ENCODE results near the gene POLR3G. TPM values are rescaled to one million over a fixed set of nuclear protein-coding genes. Genes with fewer than 3 reads are reported as not detected.

The POLR3G gene
- total and polyA plus RNA-seq, 8 donors = 0.53 to 1.3 (median 0.84) TPM

GRCh38 chr5:90545511-90545910 lies 70.8 kb downstream of the POLR3G start:
- Histone ChIP-seq H3K9me3 (no peaks in the 10 kb centered on the region), H3K4me3 (no peak overlapping the region), H3K27me3 (peaks cover 0 to 3% (median 0%) of the 10 kb centered on the region in 4 donors), H3K27ac (no peak overlapping the region), H3K4me1 (peaks cover 0 to 9% (median 4%) of the 10 kb centered on the region in 3 donors), H3K36me3 (no peaks in the 10 kb centered on the region)
- no peak for TF ChIP-seq CTCF (IDR thresholded peaks at IDR 0.05)
- ATAC-seq (no peak), FAIRE-seq (no peak), DNase-seq (no peak)
- 55 to 63% methylated on average over 2 of the region's 2 CpGs for WGBS, 2 donors
- intact Hi-C loops (cut with DNase I) = no loop called here

GRCh38 chr5:90546216-90546837 lies 71.7 kb downstream of the POLR3G start:
- ATAC-seq (no peak), DNase-seq (no peak), FAIRE-seq (no peak)
- WGBS, 2 donors = 75 to 84% methylated on average over 4 of the region's 4 CpGs
- no peak for TF ChIP-seq CTCF (IDR thresholded peaks at IDR 0.05)
- Histone ChIP-seq H3K9me3 (no peaks in the 10 kb centered on the region), H3K27me3 (peaks cover 0 to 3% (median 0%) of the 10 kb centered on the region in 4 donors), H3K4me3 (no peak overlapping the region), H3K4me1 (peaks cover 0 to 9% (median 4%) of the 10 kb centered on the region in 3 donors), H3K36me3 (no peaks in the 10 kb centered on the region), H3K27ac (no peak overlapping the region)
- intact Hi-C loops (cut with DNase I) = no loop called here

GRCh38 chr5:90547072-90547536 lies 72.4 kb downstream of the POLR3G start:
- no peak for FAIRE-seq
- intact Hi-C loops (cut with DNase I) = no loop called here
- WGBS, 2 donors = 57 to 81% methylated on average over 1 of the region's 1 CpG
- TF ChIP-seq CTCF (IDR thresholded peaks at IDR 0.05) = no peak
- H3K27ac ChIP-seq = no peak overlapping the region
- no peak for DNase-seq
- no peak overlapping the region for H3K4me3 ChIP-seq
- no peak for ATAC-seq
- H3K36me3 ChIP-seq = no peaks in the 10 kb centered on the region
- peaks cover 0 to 3% (median 0%) of the 10 kb centered on the region in 4 donors for H3K27me3 ChIP-seq
- H3K4me1 ChIP-seq = peaks cover 0 to 9% (median 4%) of the 10 kb centered on the region in 3 donors
- H3K9me3 ChIP-seq = no peaks in the 10 kb centered on the region

- 11 to 12% methylated on average over 5 of the region's 5 CpGs for WGBS, 2 donors
- Histone ChIP-seq H3K27ac (no peak overlapping the region), H3K4me3 (no peak overlapping the region), H3K4me1 (peaks cover 0 to 9% (median 4%) of the 10 kb centered on the region in 3 donors), H3K9me3 (no peaks in the 10 kb centered on the region), H3K27me3 (peaks cover 0 to 3% (median 0%) of the 10 kb centered on the region in 4 donors), H3K36me3 (no peaks in the 10 kb centered on the region)
- FAIRE-seq = peak; percentile 67
- intact Hi-C loops (cut with DNase I) = no loop called here
- no peak for TF ChIP-seq CTCF (IDR thresholded peaks at IDR 0.05)
- peak; percentile 47 to 69 (median 60) for DNase-seq
- ATAC-seq = peak; percentile 96 to 99 (median 99)
Observed at GRCh38 chr5:90548069-90548593, 73.5 kb downstream of the POLR3G start.

- no peaks in the 10 kb centered on the region for H3K9me3 ChIP-seq
- peaks cover 0 to 3% (median 0%) of the 10 kb centered on the region in 4 donors for H3K27me3 ChIP-seq
- FAIRE-seq = peak; percentile 9
- TF ChIP-seq CTCF (IDR thresholded peaks at IDR 0.05) = no peak
- no peak overlapping the region for H3K4me3 ChIP-seq
- no peak overlapping the region for H3K27ac ChIP-seq
- no peak for ATAC-seq
- H3K4me1 ChIP-seq = peaks cover 0 to 9% (median 4%) of the 10 kb centered on the region in 3 donors
- H3K36me3 ChIP-seq = no peaks in the 10 kb centered on the region
- intact Hi-C loops (cut with DNase I) = no loop called here
- no peak for DNase-seq
Observed at GRCh38 chr5:90549223-90549622, 74.6 kb downstream of the POLR3G start.
